ENCODE results near the gene BRIP1. TPM values are rescaled to one million over a fixed set of nuclear protein-coding genes. Genes with fewer than 3 reads are reported as not detected.
"Not testable (repeated sequence)": the region's sequence is repeated elsewhere in the genome, so short reads cannot be mapped to it uniquely, and the experiment has no call there.

The BRIP1 gene
- total and polyA plus RNA-seq, 10 donors = 0.41 to 3.7 (median 1.5) TPM

- H3K4me3 ChIP-seq = no peak overlapping the region
- no peaks in the 10 kb centered on the region for H3K27me3 ChIP-seq (replicated peaks in 1 of 7)
- TF ChIP-seq POLR2AphosphoS5 (IDR thresholded peaks at IDR 0.05) (no peak), CTCF (IDR thresholded peaks at IDR 0.05 in 8 of 11, conservative IDR thresholded peaks at IDR 0.05 in 3 of 11) (no peak), POLR2A (IDR thresholded peaks at IDR 0.05) (no peak)
- DNase-seq = no peak
- peaks cover 0 to 2% (median 0%) of the 10 kb centered on the region in 6 donors for H3K36me3 ChIP-seq
- 89 to 94% (median 91%) methylated on average over 1 of the region's 1 CpG for WGBS, 5 donors
- intact Hi-C loops (cut with DNase I; ENCODE audit: low total_unique reads) = no loop called here
- peaks cover 0 to 8% (median 0%) of the 10 kb centered on the region in 8 donors for H3K9me3 ChIP-seq
- no peaks in the 10 kb centered on the region for H3K4me1 ChIP-seq
- no peak overlapping the region for H3K27ac ChIP-seq
Observed at GRCh38 chr17:61684172-61684571, 179.2 kb downstream of the BRIP1 start.

- no peak overlapping the region for H3K4me3 ChIP-seq
- no peaks in the 10 kb centered on the region for H3K4me1 ChIP-seq
- intact Hi-C loops (cut with DNase I; ENCODE audit: low total_unique reads) = no loop called here
- H3K9me3 ChIP-seq = peaks cover 0 to 1% (median 0%) of the 10 kb centered on the region in 8 donors
- H3K27me3 ChIP-seq (replicated peaks in 1 of 7) = no peaks in the 10 kb centered on the region
- no peak overlapping the region for H3K27ac ChIP-seq
- 94 to 98% (median 95%) methylated on average over 2 of the region's 2 CpGs for WGBS, 5 donors
- no peak for DNase-seq
- H3K36me3 ChIP-seq = no peaks in the 10 kb centered on the region
- no peak for TF ChIP-seq CTCF (IDR thresholded peaks at IDR 0.05 in 8 of 11, conservative IDR thresholded peaks at IDR 0.05 in 3 of 11)
- TF ChIP-seq POLR2AphosphoS5 (IDR thresholded peaks at IDR 0.05) = no peak
- TF ChIP-seq POLR2A (IDR thresholded peaks at IDR 0.05) = no peak
Observed at GRCh38 chr17:61683466-61683865, 179.9 kb downstream of the BRIP1 start.

- no peaks in the 10 kb centered on the region for H3K36me3 ChIP-seq
- DNase-seq = no peak
- no peaks in the 10 kb centered on the region for H3K27me3 ChIP-seq (replicated peaks in 1 of 7)
- H3K4me3 ChIP-seq = no peak overlapping the region
- H3K9me3 ChIP-seq = no peaks in the 10 kb centered on the region
- no peak overlapping the region for H3K27ac ChIP-seq
- TF ChIP-seq POLR2AphosphoS5 (IDR thresholded peaks at IDR 0.05) (no peak), POLR2A (IDR thresholded peaks at IDR 0.05) (no peak), CTCF (IDR thresholded peaks at IDR 0.05 in 8 of 11, conservative IDR thresholded peaks at IDR 0.05 in 3 of 11) (no peak)
- intact Hi-C loops (cut with DNase I; ENCODE audit: low total_unique reads) = no loop called here
- 93 to 97% (median 95%) methylated on average over 10 of the region's 10 CpGs for WGBS, 5 donors
- no peaks in the 10 kb centered on the region for H3K4me1 ChIP-seq
Observed at GRCh38 chr17:61680921-61681320, 182.4 kb downstream of the BRIP1 start.

- Histone ChIP-seq H3K4me1 (no peaks in the 10 kb centered on the region), H3K9me3 (no peaks in the 10 kb centered on the region), H3K36me3 (no peaks in the 10 kb centered on the region), H3K4me3 (no peak overlapping the region), H3K27me3 (replicated peaks in 1 of 7) (no peaks in the 10 kb centered on the region), H3K27ac (no peak overlapping the region)
- no peak for DNase-seq
- 86 to 98% (median 97%) methylated on average over 1 of the region's 1 CpG for WGBS, 5 donors
- intact Hi-C loops (cut with DNase I; ENCODE audit: low total_unique reads) = no loop called here
- TF ChIP-seq POLR2AphosphoS5 (IDR thresholded peaks at IDR 0.05) (no peak), POLR2A (IDR thresholded peaks at IDR 0.05) (no peak), CTCF (IDR thresholded peaks at IDR 0.05 in 8 of 11, conservative IDR thresholded peaks at IDR 0.05 in 3 of 11) (no peak)
Observed at GRCh38 chr17:61678339-61678738, 185.0 kb downstream of the BRIP1 start.

- H3K36me3 ChIP-seq; H3K4me3 ChIP-seq; H3K27ac ChIP-seq; intact Hi-C loops (cut with DNase I; ENCODE audit: low total_unique reads); H3K27me3 ChIP-seq (replicated peaks in 1 of 7); H3K4me1 ChIP-seq; H3K9me3 ChIP-seq; DNase-seq: not testable (repeated sequence)
- WGBS, 5 donors = 51 to 78% (median 57%) methylated on average over 7 of the region's 7 CpGs
Observed at GRCh38 chr17:61677150-61677811, 186.0 kb downstream of the BRIP1 start.

GRCh38 chr17:61676522-61676921 is 186.8 kb downstream of the BRIP1 start:
- H3K4me3 ChIP-seq; H3K36me3 ChIP-seq; H3K9me3 ChIP-seq; DNase-seq; H3K27me3 ChIP-seq (replicated peaks in 1 of 7); H3K4me1 ChIP-seq; intact Hi-C loops (cut with DNase I; ENCODE audit: low total_unique reads); H3K27ac ChIP-seq: not testable (repeated sequence)

GRCh38 chr17:61674609-61675008 is 188.7 kb downstream of the BRIP1 start:
- H3K27ac ChIP-seq; DNase-seq; H3K27me3 ChIP-seq (replicated peaks in 1 of 7); H3K4me1 ChIP-seq; H3K4me3 ChIP-seq; H3K9me3 ChIP-seq; H3K36me3 ChIP-seq; intact Hi-C loops (cut with DNase I; ENCODE audit: low total_unique reads): not testable (repeated sequence)
- WGBS, 5 donors = 89 to 100% (median 95%) methylated on average over 2 of the region's 2 CpGs
